OCI-LY7 (cell line): ENCODE measurements around the gene PITPNM3. TPM values are rescaled to one million over a fixed set of nuclear protein-coding genes. Genes with fewer than 3 reads are reported as not detected.

Source experiments
- BruUV-seq: library from RNA; stranded (reverse); fragments of 400-500 nt; replicated peaks from 2 replicates; lab custom pipeline; 2021; lab: Mats Ljungman, UMichigan
- CTCF ChIA-PET: fragments of 300-600 bp; sonication (Branson Sonifier 250); formaldehyde crosslinking; loops from one replicate; lab custom pipeline; 2022; ENCODE audit warnings: antibody characterized with exemption; ENCODE audit not compliant: unreplicated experiment; lab: Charles Lee
- POLR2A ChIA-PET: fragments of 300-600 bp; sonication (Branson Sonifier 250); formaldehyde crosslinking; loops from one replicate; lab custom pipeline; 2022; ENCODE audit warnings: antibody characterized with exemption; lab: Charles Lee
- DNase-seq: peaks from one replicate; pipeline ENCODE4 v3.0.0-alpha.2; 2015; ENCODE audit warnings: low spot score
- H2AFZ ChIP-seq: fragments of 200-600 bp; sonication (generic), shearing (Covaris generic); 2 replicates; pipeline ENCODE4 v1.6.1; 2014; ENCODE audit warnings: mild to moderate bottlenecking, antibody characterized with exemption, low read length, moderate library complexity
- H3K27ac ChIP-seq: fragments of 200-600 bp; sonication (generic); 2 replicates; pipeline ENCODE4 v1.5.1; 2014; ENCODE audit warnings: mixed run types, low read depth, mild to moderate bottlenecking, moderate library complexity, low read length, inconsistent platforms; ENCODE audit not compliant: poor library complexity, severe bottlenecking
- H3K36me3 ChIP-seq: fragments of 200-600 bp; sonication (generic); 2 replicates; pipeline ENCODE4 v1.6.1; 2014; ENCODE audit warnings: mild to moderate bottlenecking, antibody characterized with exemption, low read length, moderate library complexity, mixed read lengths; ENCODE audit not compliant: insufficient read depth
- H3K4me1 ChIP-seq: fragments of 200-600 bp; sonication (generic); 2 replicates; pipeline ENCODE4 v1.5.1; 2014; ENCODE audit warnings: mild to moderate bottlenecking, low read length; ENCODE audit not compliant: insufficient read depth, poor library complexity, severe bottlenecking
- H3K4me2 ChIP-seq: fragments of 200-600 bp; sonication (generic); 2 replicates; pipeline ENCODE4 v1.6.1; 2014; ENCODE audit warnings: mild to moderate bottlenecking, low read length
- H3K4me3 ChIP-seq: fragments of 200-600 bp; sonication (generic); 2 replicates; pipeline ENCODE4 v1.5.1; 2014; ENCODE audit warnings: mild to moderate bottlenecking, low read depth, low read length; ENCODE audit not compliant: poor library complexity, severe bottlenecking
- H3K79me2 ChIP-seq: fragments of 200-600 bp; sonication (generic); 2 replicates; pipeline ENCODE4 v1.6.1; 2016; ENCODE audit warnings: low read depth, mild to moderate bottlenecking, low read length, moderate library complexity, mixed read lengths; ENCODE audit not compliant: insufficient read depth
- H3K9me2 ChIP-seq: fragments of 200-600 bp; sonication (generic); 2 replicates; pipeline ENCODE4 v1.6.1; 2016; ENCODE audit warnings: mild to moderate bottlenecking, low read length, mixed read lengths; ENCODE audit not compliant: insufficient read depth
- H3K9me3 ChIP-seq: fragments of 200-600 bp; sonication (generic); 2 replicates; pipeline ENCODE4 v1.6.1; 2014; ENCODE audit warnings: mild to moderate bottlenecking, mixed run types, low read length, mixed read lengths
- H4K20me1 ChIP-seq: fragments of 200-600 bp; sonication (generic); 2 replicates; pipeline ENCODE4 v1.6.1; 2014; ENCODE audit warnings: mild to moderate bottlenecking, antibody characterized with exemption, low read length, moderate library complexity, mixed read lengths; ENCODE audit not compliant: insufficient read depth
- CTCF ChIP-seq: fragments of 200-600 bp; sonication (generic); conservative IDR thresholded peaks from 2 replicates; pipeline ENCODE4 v1.5.1; 2014; ENCODE audit warnings: mild to moderate bottlenecking, antibody characterized with exemption, low read length, moderate library complexity, mixed read lengths
- EZH2phosphoT487 ChIP-seq: fragments of 200-600 bp; sonication (generic); IDR thresholded peaks from 2 replicates; pipeline ENCODE4 v1.6.1; 2018; ENCODE audit warnings: low read depth, borderline replicate concordance, mild to moderate bottlenecking, mixed run types, antibody characterized with exemption, low read length, moderate library complexity, mixed read lengths
- intact Hi-C: fragments of 100-400 bp; cut with micrococcal nuclease; formaldehyde crosslinking; loops from one replicate; pipeline ENCODE4 v1.10.0; 2022; ENCODE audit not compliant: unreplicated experiment
- total RNA-seq, 2 experiments: library from RNA; depleted of rRNA in 1 of 2; stranded (reverse); fragments of >200 nt in 1 of 2; shearing (Covaris generic) in 1 of 2; gene quantifications; 2 replicates each; pipeline ENCODE4 v1.2.3, GENCODE V29; 2014 to 2022

The PITPNM3 gene
- total RNA-seq, 2 experiments from 2014 or later = 0.76 to 1.6 TPM

- BruUV-seq = no TSS peak
- CTCF ChIA-PET = no interaction called here
- no peaks in the 10 kb centered on the region for H4K20me1 ChIP-seq
- H3K9me3 ChIP-seq = 0 out of 2 replicates have a peak, but pooled peaks cover 6% of the 10 kb centered on the region
- peaks cover 90% of the 10 kb centered on the region for H3K36me3 ChIP-seq
- no peak for TF ChIP-seq EZH2phosphoT487
- TF ChIP-seq CTCF = no peak
- H3K4me1 ChIP-seq = no peaks in the 10 kb centered on the region
- POLR2A ChIA-PET = interaction anchor here (0.6 kb wide), 1 partner anchor 403 kb away, joined by 3 read pairs; no protein-coding TSS in a partner anchor
- H3K4me2 ChIP-seq = no peak overlapping the region
- no peak overlapping the region for H2AFZ ChIP-seq
- no peak for DNase-seq
- H3K27ac ChIP-seq = no peak overlapping the region
- no peaks in the 10 kb centered on the region for H3K9me2 ChIP-seq
- H3K4me3 ChIP-seq = no peak overlapping the region
- intact Hi-C loops = no loop called here
- H3K79me2 ChIP-seq = no peaks in the 10 kb centered on the region
These were observed 31.0 kb upstream of the PITPNM3 start for GRCh38 chr17:6587310-6587709.

- no peak overlapping the region for H2AFZ ChIP-seq
- no peaks in the 10 kb centered on the region for H4K20me1 ChIP-seq
- CTCF ChIA-PET = no interaction called here
- no peaks in the 10 kb centered on the region for H3K9me2 ChIP-seq
- H3K79me2 ChIP-seq = no peaks in the 10 kb centered on the region
- H3K4me2 ChIP-seq = no peak overlapping the region
- BruUV-seq = no TSS peak
- intact Hi-C loops = no loop called here
- DNase-seq = no peak
- no peaks in the 10 kb centered on the region for H3K4me1 ChIP-seq
- peaks cover 78% of the 10 kb centered on the region for H3K36me3 ChIP-seq
- H3K27ac ChIP-seq = no peak overlapping the region
- H3K9me3 ChIP-seq = 0 out of 2 replicates have a peak, but pooled peaks cover 6% of the 10 kb centered on the region
- no peak for TF ChIP-seq CTCF
- no peak for TF ChIP-seq EZH2phosphoT487
- H3K4me3 ChIP-seq = no peak overlapping the region
- POLR2A ChIA-PET = interaction anchor here (0.6 kb wide), 1 partner anchor 32 kb away, joined by 3 read pairs; no protein-coding TSS in a partner anchor
These were observed 27.1 kb upstream of the PITPNM3 start for GRCh38 chr17:6583411-6583810.

GRCh38 chr17:6580625-6581024, 24.3 kb upstream of the PITPNM3 start:
- BruUV-seq = no TSS peak

More at GRCh38 chr17:6580625-6581024, 24.3 kb upstream of the PITPNM3 start:
- intact Hi-C loops = no loop called here
- H4K20me1 ChIP-seq = no peaks in the 10 kb centered on the region
- H3K9me2 ChIP-seq = no peaks in the 10 kb centered on the region
- peaks cover 61% of the 10 kb centered on the region for H3K36me3 ChIP-seq
- H3K27ac ChIP-seq = no peak overlapping the region
- no peak overlapping the region for H3K4me3 ChIP-seq
- no peaks in the 10 kb centered on the region for H3K79me2 ChIP-seq
- POLR2A ChIA-PET = interaction anchor here (0.6 kb wide), 2 partner anchors 12 to 43 kb away, joined by 3 to 4 read pairs; no protein-coding TSS in a partner anchor
- 0 out of 2 replicates have a peak, but pooled peaks cover 6% of the 10 kb centered on the region for H3K9me3 ChIP-seq
- H3K4me1 ChIP-seq = no peaks in the 10 kb centered on the region
- H2AFZ ChIP-seq = no peak overlapping the region
- DNase-seq = no peak
- H3K4me2 ChIP-seq = no peak overlapping the region
- CTCF ChIA-PET = no interaction called here
- TF ChIP-seq EZH2phosphoT487 = no peak
- TF ChIP-seq CTCF = no peak
